ENCODE data around the gene IGSF10. TPM values are rescaled to one million over a fixed set of nuclear protein-coding genes. Genes with fewer than 3 reads are reported as not detected.

IGSF10 gene, protein sequence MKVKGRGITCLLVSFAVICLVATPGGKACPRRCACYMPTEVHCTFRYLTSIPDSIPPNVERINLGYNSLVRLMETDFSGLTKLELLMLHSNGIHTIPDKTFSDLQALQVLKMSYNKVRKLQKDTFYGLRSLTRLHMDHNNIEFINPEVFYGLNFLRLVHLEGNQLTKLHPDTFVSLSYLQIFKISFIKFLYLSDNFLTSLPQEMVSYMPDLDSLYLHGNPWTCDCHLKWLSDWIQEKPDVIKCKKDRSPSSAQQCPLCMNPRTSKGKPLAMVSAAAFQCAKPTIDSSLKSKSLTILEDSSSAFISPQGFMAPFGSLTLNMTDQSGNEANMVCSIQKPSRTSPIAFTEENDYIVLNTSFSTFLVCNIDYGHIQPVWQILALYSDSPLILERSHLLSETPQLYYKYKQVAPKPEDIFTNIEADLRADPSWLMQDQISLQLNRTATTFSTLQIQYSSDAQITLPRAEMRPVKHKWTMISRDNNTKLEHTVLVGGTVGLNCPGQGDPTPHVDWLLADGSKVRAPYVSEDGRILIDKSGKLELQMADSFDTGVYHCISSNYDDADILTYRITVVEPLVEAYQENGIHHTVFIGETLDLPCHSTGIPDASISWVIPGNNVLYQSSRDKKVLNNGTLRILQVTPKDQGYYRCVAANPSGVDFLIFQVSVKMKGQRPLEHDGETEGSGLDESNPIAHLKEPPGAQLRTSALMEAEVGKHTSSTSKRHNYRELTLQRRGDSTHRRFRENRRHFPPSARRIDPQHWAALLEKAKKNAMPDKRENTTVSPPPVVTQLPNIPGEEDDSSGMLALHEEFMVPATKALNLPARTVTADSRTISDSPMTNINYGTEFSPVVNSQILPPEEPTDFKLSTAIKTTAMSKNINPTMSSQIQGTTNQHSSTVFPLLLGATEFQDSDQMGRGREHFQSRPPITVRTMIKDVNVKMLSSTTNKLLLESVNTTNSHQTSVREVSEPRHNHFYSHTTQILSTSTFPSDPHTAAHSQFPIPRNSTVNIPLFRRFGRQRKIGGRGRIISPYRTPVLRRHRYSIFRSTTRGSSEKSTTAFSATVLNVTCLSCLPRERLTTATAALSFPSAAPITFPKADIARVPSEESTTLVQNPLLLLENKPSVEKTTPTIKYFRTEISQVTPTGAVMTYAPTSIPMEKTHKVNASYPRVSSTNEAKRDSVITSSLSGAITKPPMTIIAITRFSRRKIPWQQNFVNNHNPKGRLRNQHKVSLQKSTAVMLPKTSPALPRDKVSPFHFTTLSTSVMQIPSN (N-terminal part only)
- total RNA-seq (2021; fragmentation: NEBNext Ultra II Directional; extraction: Animal tissue kit (Norgen Biotek cat#: 25700)) (0.86 and 0.95 TPM in 2 replicates), polyA plus RNA-seq (2011; rRNA removed) (0.46 and 0.59 TPM in 2 replicates), polyA minus RNA-seq (2011; rRNA and poly(A)+ RNA removed) (0.82 and 1.7 TPM in 2 replicates)
- polyA plus RNA-seq (2011; cell fraction: cytosol; rRNA removed) = 0.53 TPM
- polyA plus RNA-seq (2011; cell fraction: nucleus; rRNA removed) = 1.0 TPM
- polyA plus RNA-seq (2012, experiment 1 of 2) = 0.60 to 0.86 TPM (median 0.74 TPM) in 4 replicates
- polyA plus RNA-seq (2012, experiment 2 of 2) = 0.05 TPM
- 2.5 TPM for polyA plus RNA-seq (2013, experiment 1 of 2)
- 2.2 TPM for polyA plus RNA-seq (2013, experiment 2 of 2)
- 0.29 TPM for polyA minus RNA-seq (2011; cell fraction: cytosol; rRNA and poly(A)+ RNA removed)
- polyA minus RNA-seq (2011; cell fraction: nucleus; rRNA and poly(A)+ RNA removed) = 1.3 TPM
- long read RNA-seq, experiment 1, partial matches to known transcripts = 1 of 3 reads
- long read RNA-seq, experiment 1, other reads (novel, unspliced or antisense) = 1 of 3 reads
- long read RNA-seq, experiment 2 = 0 reads

DNA sequence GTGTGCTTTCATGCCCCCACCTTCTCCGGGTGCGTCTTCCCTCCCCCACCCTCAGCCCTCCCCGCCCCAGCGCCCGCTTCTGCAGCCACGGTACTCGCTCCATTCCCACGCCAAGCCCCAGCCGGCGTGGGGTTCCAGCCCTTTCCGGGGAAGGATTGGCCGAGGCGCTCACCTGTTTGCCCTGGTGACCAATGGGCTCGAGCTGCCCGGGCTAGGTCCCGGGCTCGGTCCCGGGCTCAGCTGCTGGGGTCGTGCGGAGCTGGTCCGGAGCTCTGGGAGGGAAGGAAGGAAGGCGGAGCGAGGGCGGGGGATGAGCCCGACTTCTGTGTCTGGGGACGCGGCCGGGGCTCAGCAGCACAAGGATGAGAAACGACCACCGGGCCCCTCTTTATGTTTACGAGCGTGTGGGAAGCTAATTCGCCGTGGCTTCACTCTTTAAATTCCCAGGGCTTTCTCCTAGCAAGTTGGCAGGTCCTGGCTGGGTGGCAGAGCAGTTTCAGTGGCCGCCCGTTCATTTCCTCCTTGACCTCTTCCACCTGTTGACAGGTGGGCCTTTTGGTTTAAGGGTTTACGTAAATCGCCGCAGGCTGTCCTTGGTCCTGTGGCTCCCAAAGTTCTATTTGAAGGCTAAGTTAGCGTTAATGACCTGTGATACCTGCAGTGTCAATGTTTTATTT is at the start of gene IGSF10:
Gene IGSF10, minus strand, starts transcription at position 288 of the 677 bp plus-strand sequence. CDS start 2,352 bp downstream, outside the sequence.
- Histone ChIP-seq H3K79me1 (ENCODE audit: low read depth, low read length) (no peaks in the 10 kb centered on the region), H2BK20ac (ENCODE audit: low read length) (no peak within 1 kb of the TSS), H2BK12ac (ENCODE audit: low read depth, low read length) (no peak within 1 kb of the TSS), H4K20me1 (replicated peaks in 1 of 2; ENCODE audit: control insufficient read depth in 1 of 2, insufficient read depth in 2 of 2, low read length in 2 of 2) (no peaks in the 10 kb centered on the region), H3K27ac (ENCODE audit: low read depth, low read length) (no peak within 1 kb of the TSS), H3K56ac (replicated peaks; ENCODE audit: insufficient read length, low read depth, low read length) (no peak within 1 kb of the TSS), H2BK120ac (replicated peaks; ENCODE audit: low read depth, low read length) (no peak within 1 kb of the TSS), H3K23ac (ENCODE audit: insufficient read length) (no peak within 1 kb of the TSS), H3K27me3 (replicated peaks in 1 of 4; ENCODE audit: control insufficient read depth in 3 of 4, extremely low read depth in 1 of 4, insufficient read depth in 3 of 4, low read length in 3 of 4) (no peaks in the 10 kb centered on the region), H2BK5ac (ENCODE audit: low read depth, low read length) (no peak within 1 kb of the TSS), H3K79me2 (ENCODE audit: control insufficient read depth in 1 of 2, insufficient read depth in 2 of 2, low read length in 2 of 2) (no peaks in the 10 kb centered on the region), H4K91ac (replicated peaks; ENCODE audit: insufficient read length, low read length) (no peak within 1 kb of the TSS), H3K23me2 (ENCODE audit: low read depth, low read length) (no peaks in the 10 kb centered on the region; the same call in 1 of the 2 replicates), H2AFZ (ENCODE audit: low read length) (0 out of 2 replicates have a peak within 1 kb of the TSS, but pooled peaks have one; percentile 18), H2AK5ac (ENCODE audit: low read depth, low read length) (no peak within 1 kb of the TSS), H4K5ac (ENCODE audit: insufficient read length, low read depth, low read length) (no peak within 1 kb of the TSS), H3K9me3 (ENCODE audit: insufficient read depth in 2 of 2, low read depth in 1 of 2, low read length in 1 of 2) (no peaks in the 10 kb centered on the region), H3K36me3 (ENCODE audit: control insufficient read depth in 2 of 4, insufficient read depth in 4 of 4, low read length in 3 of 4) (no peaks in the 10 kb centered on the region), H3K4ac (replicated peaks; ENCODE audit: insufficient read length, low read depth, low read length) (no peak within 1 kb of the TSS), H3K4me1 (replicated peaks in 1 of 4; ENCODE audit: control insufficient read depth in 3 of 4, insufficient read depth in 4 of 4, low read length in 3 of 4) (peaks cover 0 to 2% (median 0%) of the 10 kb centered on the region in 4 experiments; a peak in 1 of 7 replicates), H3K18ac (ENCODE audit: extremely low read depth, low read length) (no peak within 1 kb of the TSS; the same call in 1 of the 2 replicates), H2BK15ac (ENCODE audit: low read length) (no peak within 1 kb of the TSS), H4K8ac (ENCODE audit: extremely low read depth, insufficient read depth, low read length) (no peak within 1 kb of the TSS; the same call in 1 of the 2 replicates), H3K4me2 (ENCODE audit: insufficient read depth in 1 of 2, low read depth in 2 of 2, low read length in 2 of 2) (peak within 1 kb of the TSS; percentile 54 to 65), H3K9ac (replicated peaks in 1 of 4; ENCODE audit: extremely low read depth in 1 of 4, low read depth in 3 of 4, low read length in 3 of 4) (no peak within 1 kb of the TSS; a peak in 1 of 7 replicates), H3K14ac (ENCODE audit: insufficient read length) (no peak within 1 kb of the TSS), H3K4me3 (ENCODE audit: extremely low read depth in 1 of 4, insufficient read depth in 2 of 4, low read depth in 3 of 4, low read length in 4 of 4) (peak within 1 kb of the TSS; percentile 16 to 66 (median 46))
- WGBS, 2 experiments (ENCODE audit: extremely low coverage in 1 of 2, insufficient coverage in 1 of 2, insufficient read length in 1 of 2, insufficient replicate concordance in 2 of 2, low coverage in 1 of 2, low lambda C conversion rate in 2 of 2, missing lambda C conversion rate in 1 of 2) = 15% methylated on average over 36 of the region's 40 CpGs; no CpG with 5 or more reads in 1 of the 2 experiments
- CTCF ChIA-PET (ENCODE audit: partially characterized antibody) = interaction anchor here (2.0 to 2.4 kb wide), 3 partner anchors 8 to 377 kb away, joined by 9 to 11 read pairs (median 10); no protein-coding TSS in a partner anchor
- POLR2A ChIA-PET (ENCODE audit: partially characterized antibody) = no interaction called here
- DNase-seq (ENCODE audit: low read depth in 1 of 2, low spot score in 2 of 2) = peak in 1 of 2 experiments; percentile 69
- FAIRE-seq = no peak
